Nephron progenitor cell (in vitro differentiated cells): ENCODE results near the gene PPP1R17.

Experiments
- DNase-seq: peaks from one replicate; pipeline ENCODE4 v3.0.0; 2021
- H3K27ac Mint-ChIP-seq: 2 replicates; pipeline ENCODE4 v1.8.0; 2021; ENCODE audit warnings: mild to moderate bottlenecking, moderate library complexity, mixed read lengths
- H3K27me3 Mint-ChIP-seq: 2 replicates; pipeline ENCODE4 v1.8.0; 2021; ENCODE audit warnings: mild to moderate bottlenecking, low read depth, mixed read lengths; ENCODE audit not compliant: poor library complexity
- H3K36me3 Mint-ChIP-seq: 2 replicates; pipeline ENCODE4 v1.8.0; 2021; ENCODE audit warnings: low read depth, mixed read lengths
- H3K4me1 Mint-ChIP-seq: 2 replicates; pipeline ENCODE4 v1.8.0; 2021; ENCODE audit warnings: mixed read lengths
- H3K4me3 Mint-ChIP-seq: 2 replicates; pipeline ENCODE4 v1.8.0; 2021; ENCODE audit warnings: mild to moderate bottlenecking, moderate library complexity, mixed read lengths
- H3K9me3 Mint-ChIP-seq: 2 replicates; pipeline ENCODE4 v1.8.0; 2021; ENCODE audit warnings: mild to moderate bottlenecking, moderate library complexity, mixed read lengths
- CTCF ChIP-seq: fragments of 200-600 bp; sonication (generic); IDR thresholded peaks from 2 replicates; pipeline ENCODE4 v1.5.0; 2021; ENCODE audit warnings: antibody characterized with exemption

The PPP1R17 gene

GRCh38 chr7:31729195-31729804 lies 42.3 kb downstream of the PPP1R17 start:
- no peak overlapping the region for H3K27ac Mint-ChIP-seq
- H3K9me3 Mint-ChIP-seq: no peaks in the 10 kb centered on the region
- TF ChIP-seq CTCF: no peak
- no peak for DNase-seq
- no peak overlapping the region for H3K4me3 Mint-ChIP-seq
- no peaks in the 10 kb centered on the region for H3K27me3 Mint-ChIP-seq
- H3K36me3 Mint-ChIP-seq: no peaks in the 10 kb centered on the region
- peaks cover 3% of the 10 kb centered on the region for H3K4me1 Mint-ChIP-seq

- H3K9me3 Mint-ChIP-seq: no peaks in the 10 kb centered on the region
- no peaks in the 10 kb centered on the region for H3K36me3 Mint-ChIP-seq
- DNase-seq: no peak
- H3K4me3 Mint-ChIP-seq: no peak overlapping the region
- H3K27ac Mint-ChIP-seq: no peak overlapping the region
- no peaks in the 10 kb centered on the region for H3K27me3 Mint-ChIP-seq
- peaks cover 9% of the 10 kb centered on the region for H3K4me1 Mint-ChIP-seq
- TF ChIP-seq CTCF: no peak
These were observed 47.4 kb downstream of the PPP1R17 start for GRCh38 chr7:31734456-31734855.

- H3K4me3 Mint-ChIP-seq: no peak overlapping the region
- peak; percentile 89 for TF ChIP-seq CTCF
- peak; percentile 78 for DNase-seq
- peaks cover 9% of the 10 kb centered on the region for H3K4me1 Mint-ChIP-seq
- H3K36me3 Mint-ChIP-seq: no peaks in the 10 kb centered on the region
- H3K27me3 Mint-ChIP-seq: peaks cover 5% of the 10 kb centered on the region
- no peak overlapping the region for H3K27ac Mint-ChIP-seq
- no peaks in the 10 kb centered on the region for H3K9me3 Mint-ChIP-seq
These were observed 49.3 kb downstream of the PPP1R17 start for GRCh38 chr7:31735991-31736982.

- Mint-ChIP-seq H3K9me3 (no peaks in the 10 kb centered on the region), H3K36me3 (no peaks in the 10 kb centered on the region), H3K27ac (no peak overlapping the region), H3K4me1 (no peaks in the 10 kb centered on the region), H3K4me3 (no peak overlapping the region), H3K27me3 (peaks cover 35% of the 10 kb centered on the region)
- no peak for DNase-seq
- TF ChIP-seq CTCF: no peak
These were observed 54.8 kb downstream of the PPP1R17 start for GRCh38 chr7:31741852-31742251.

- Mint-ChIP-seq H3K36me3 (no peaks in the 10 kb centered on the region), H3K27me3 (peaks cover 44% of the 10 kb centered on the region), H3K4me3 (no peak overlapping the region), H3K27ac (peak overlapping the region; percentile 59), H3K4me1 (peaks cover 3% of the 10 kb centered on the region), H3K9me3 (no peaks in the 10 kb centered on the region)
- peak; percentile 90 for TF ChIP-seq CTCF
- peak; percentile 73 for DNase-seq
These were observed 57.4 kb downstream of the PPP1R17 start for GRCh38 chr7:31744294-31744874.
